Glomerular visceral epithelial cell (primary cell): ENCODE results near the gene SYNPO2L.

Source experiments
- DNase-seq: peaks from one replicate; pipeline ENCODE4 v3.0.0-alpha.2; 2016; ENCODE audit errors: extremely low spot score

Gene SYNPO2L

DNA sequence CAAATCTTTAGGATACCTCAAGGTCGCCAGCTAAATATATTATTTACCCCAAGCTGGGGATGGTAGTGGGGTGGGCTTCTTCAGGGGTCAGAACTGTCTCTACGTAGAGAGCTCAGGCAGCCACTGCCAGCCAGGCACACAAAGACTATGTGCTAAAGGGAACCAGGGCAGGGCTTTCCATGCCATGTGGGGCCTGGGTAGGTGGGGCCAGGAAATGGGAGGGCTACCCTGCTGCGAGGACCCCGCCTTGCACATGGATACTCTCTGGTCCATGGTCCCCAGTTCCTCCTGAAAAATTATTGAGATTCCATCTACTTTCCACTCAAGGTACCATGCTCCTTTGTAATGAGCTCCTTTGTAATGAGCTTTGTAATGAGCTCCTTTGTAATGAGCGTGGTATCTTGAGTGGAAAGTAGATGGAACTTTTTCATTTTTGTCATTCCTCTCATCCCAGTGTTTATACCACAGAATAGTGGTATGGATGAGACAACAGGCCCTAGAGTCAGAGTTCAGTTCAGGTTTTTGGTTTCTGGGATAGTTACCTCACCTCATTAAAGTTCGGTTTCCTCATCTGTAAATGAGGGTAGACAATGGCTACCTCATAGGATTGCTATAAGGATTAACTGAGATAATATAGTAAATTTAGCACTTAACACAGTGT is 5.8 kb downstream of the SYNPO2L start:
- DNase-seq = no peak

DNA sequence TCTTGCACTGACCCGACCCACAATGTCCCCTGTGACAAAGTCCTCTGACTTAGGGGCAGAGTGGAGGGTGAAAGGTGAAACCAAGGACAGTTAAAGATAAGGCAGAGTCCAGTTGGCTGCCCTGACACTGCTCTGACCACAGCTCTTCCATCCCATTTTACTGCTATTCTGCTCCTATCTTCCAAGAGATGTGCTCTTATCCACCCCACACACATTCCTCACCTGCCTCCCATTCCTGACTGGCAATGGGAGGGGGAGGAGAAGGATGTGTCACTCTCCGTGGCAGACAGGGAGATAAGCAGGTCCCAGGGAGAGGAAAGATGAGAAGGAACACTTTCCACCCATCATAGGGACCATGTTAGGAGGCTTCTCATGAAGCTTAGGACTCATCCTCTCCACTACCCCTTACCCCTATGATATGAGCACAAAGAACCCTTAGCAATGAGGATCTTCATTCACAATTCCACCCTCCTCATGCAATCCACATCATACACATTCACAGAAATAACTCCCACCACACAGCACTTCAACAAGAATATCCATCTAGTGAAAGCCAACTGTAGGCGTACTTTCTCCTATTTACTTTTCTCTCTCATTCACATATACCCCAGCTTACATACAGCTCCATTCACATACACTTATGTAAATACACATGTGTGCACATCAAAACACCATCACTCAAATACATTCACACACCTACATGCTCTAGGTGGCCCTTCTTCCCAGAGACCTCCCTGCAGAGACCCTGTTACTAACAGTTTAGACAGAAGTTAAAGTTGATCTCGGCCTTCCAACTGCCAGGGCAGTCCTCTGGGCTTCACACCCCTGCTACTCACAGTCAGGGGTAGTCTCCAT is 6.6 kb downstream of the SYNPO2L start:
- DNase-seq = peak; percentile 21

DNA sequence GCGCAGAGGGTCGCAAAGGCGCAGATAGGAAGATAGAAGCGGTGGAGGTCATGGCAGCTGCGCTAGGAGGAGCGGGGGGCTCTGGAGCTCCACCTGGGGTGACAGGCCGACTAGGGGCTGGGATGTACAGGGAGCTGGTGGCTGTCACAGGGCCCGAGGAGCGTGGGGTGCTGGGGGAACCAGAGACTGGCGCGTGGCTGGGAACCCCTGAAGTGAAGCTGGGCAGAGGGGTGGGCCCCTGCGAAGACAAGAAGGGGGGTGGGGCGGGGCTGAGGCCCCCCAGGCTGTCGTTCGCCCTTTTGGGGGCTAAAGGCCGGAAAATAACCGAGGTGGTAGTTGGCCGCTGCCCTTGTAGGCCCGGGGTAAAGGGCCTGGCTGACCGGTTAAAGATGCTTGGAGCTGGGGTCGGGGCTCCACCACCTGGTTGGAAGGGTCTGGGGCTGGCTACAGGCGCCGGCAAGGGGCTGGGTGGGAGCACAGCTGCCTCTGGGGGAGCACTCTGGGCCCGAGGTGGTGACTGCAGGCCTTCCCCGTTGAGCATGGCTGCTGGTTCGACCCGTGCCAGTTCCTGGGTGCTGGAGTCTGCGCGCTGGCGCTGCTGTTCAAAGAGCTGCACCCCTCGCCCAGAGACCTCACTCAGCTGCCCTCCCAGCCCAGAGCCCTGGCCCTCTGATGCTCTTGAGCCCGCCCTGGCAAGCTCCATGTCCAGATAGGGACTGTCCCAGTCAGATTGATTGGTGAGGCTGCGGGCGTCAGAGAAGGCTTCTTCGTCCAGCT is 7.8 kb downstream of the SYNPO2L start:
- no peak for DNase-seq

- no peak for DNase-seq
These were observed 8.5 kb downstream of the SYNPO2L start for GRCh38 chr10:73647211-73647874.

DNA sequence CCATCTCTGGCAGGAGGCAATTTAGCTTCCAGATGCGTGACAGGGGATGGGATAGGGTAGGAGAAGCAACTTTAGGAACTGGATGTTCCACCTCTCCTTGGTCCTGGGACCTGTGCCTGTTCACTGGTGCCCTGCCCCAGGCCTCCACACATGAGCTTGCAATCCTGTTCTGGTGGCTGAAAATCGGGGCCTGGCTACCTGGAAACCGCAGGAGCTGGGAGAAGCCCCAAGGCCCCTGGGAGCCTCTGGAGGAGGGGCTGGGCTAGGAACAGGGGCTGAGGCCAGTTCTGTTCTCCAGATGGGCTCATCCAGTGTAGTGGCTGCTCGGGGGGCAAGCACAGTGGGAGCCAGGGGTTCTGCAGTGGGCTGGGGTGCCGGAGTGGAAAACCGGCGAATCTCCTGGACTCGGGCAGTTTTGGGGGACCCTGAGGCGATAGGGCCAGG is 9.2 kb downstream of the SYNPO2L start:
- DNase-seq = no peak

DNA sequence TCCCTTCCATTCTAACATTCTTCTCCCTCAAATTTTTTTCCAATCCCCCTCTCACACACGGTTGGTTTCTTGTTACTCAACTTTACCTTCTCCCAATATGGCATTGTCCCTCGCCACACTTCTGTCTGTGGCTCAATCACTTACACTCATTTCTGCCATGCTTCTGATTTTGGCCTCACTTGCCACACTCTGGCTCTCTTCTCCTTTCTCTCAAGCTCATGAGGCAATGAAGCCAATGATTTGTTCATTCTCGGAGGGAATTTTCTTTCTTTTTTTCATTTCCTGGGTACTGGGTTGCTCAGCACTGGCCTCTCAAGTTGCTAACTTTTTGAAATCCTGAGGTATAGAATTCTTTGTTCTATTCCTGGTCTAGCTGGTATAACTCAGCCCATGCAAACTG is 10.6 kb downstream of the SYNPO2L start:
- DNase-seq = no peak

DNA sequence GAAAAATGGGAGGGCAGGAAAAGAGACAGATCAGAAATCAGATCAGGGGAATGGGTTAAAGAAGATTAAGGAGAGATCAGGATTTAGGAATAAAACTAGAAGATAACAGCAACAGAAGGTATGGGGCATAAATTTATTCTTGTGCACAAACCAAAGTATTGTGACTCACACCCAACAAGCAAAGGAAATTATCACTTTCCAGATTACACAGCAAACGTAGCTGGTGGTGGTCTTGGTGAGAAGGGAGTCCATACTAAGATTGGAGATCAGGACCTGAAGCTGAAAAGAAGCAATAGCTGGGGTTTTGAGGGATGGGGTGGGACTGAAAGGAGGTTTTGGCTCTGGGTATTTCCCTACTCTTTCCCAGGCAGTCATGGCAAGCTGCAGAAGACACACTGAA is 11.1 kb downstream of the SYNPO2L start:
- DNase-seq = no peak

GRCh38 chr10:73644015-73644743 is 11.7 kb downstream of the SYNPO2L start:
- DNase-seq = peak; percentile 72

- DNase-seq = no peak
These were observed 12.5 kb downstream of the SYNPO2L start for GRCh38 chr10:73643362-73643761.

GRCh38 chr10:73641328-73642060 is 14.3 kb downstream of the SYNPO2L start, which contains the start of gene MYOZ1:
MYOZ1 (minus strand) TSS chr10:73641474; CDS start chr10:73640017, 1,457 bp downstream.
- no peak for DNase-seq

GRCh38 chr10:73639286-73639685 is 16.5 kb downstream of the SYNPO2L start:
- DNase-seq = no peak

GRCh38 chr10:73635781-73636180 is 20.0 kb downstream of the SYNPO2L start:
- no peak for DNase-seq

DNA sequence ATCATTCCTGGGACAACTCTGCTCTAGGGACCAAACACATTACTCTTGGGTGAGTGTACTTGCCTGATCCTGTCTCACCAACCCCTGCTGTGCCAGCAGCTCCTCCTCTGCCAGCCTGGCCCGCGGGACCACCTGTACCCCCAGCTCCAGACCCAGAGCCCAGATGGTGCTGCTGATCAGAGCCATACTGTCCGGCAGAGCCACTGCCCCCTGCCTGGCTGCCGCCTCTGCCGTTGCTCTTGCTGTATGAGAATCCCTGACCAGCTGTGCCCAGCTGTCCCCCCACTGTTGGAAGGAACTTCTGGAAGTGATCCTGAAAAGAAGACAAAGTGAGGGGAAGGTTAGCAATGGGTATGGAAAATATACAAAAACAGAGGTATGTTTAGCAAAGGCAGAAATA is 21.4 kb downstream of the SYNPO2L start:
- no peak for DNase-seq

DNA sequence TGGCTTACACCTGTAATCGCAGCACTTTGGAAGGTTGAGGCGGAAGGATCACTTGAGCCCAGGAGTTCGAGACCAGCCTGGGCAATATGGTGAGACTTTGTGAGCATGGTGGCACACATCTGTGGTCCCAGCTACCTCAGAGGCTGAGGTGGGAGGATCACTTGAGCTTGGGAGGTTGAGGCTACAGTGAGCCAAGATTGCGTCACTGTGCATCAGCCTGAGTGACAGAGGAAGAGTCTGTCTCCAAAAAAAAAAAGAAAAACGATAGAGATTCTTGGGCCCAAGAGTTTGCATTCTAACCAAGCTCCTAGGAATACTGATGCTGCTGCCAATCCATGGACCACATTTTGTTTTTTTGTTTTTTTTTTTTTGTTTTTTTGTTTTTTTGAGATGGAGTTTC is 26.7 kb downstream of the SYNPO2L start:
- DNase-seq = no peak

GRCh38 chr10:73628405-73628804 is 27.4 kb downstream of the SYNPO2L start:
- DNase-seq = no peak

DNA sequence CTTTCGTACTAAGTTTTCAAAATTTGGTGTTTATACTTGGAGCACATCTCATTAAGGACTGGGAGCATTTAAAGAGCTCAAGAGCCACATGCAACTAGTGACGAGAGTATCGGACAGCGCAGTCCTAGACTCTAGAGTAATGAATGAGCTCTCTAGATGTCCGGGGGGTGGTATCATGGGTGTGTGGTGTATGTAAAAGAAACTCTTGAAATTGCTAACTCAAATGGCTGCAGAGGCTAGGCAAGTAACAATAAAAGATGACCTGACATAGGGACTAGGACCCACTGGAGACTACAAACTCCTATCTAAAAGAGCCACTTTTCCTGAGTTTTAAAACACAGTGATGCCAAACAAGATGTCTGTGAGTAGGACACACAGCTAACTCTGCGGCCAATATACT is 28.5 kb downstream of the SYNPO2L start:
- DNase-seq = no peak

DNA sequence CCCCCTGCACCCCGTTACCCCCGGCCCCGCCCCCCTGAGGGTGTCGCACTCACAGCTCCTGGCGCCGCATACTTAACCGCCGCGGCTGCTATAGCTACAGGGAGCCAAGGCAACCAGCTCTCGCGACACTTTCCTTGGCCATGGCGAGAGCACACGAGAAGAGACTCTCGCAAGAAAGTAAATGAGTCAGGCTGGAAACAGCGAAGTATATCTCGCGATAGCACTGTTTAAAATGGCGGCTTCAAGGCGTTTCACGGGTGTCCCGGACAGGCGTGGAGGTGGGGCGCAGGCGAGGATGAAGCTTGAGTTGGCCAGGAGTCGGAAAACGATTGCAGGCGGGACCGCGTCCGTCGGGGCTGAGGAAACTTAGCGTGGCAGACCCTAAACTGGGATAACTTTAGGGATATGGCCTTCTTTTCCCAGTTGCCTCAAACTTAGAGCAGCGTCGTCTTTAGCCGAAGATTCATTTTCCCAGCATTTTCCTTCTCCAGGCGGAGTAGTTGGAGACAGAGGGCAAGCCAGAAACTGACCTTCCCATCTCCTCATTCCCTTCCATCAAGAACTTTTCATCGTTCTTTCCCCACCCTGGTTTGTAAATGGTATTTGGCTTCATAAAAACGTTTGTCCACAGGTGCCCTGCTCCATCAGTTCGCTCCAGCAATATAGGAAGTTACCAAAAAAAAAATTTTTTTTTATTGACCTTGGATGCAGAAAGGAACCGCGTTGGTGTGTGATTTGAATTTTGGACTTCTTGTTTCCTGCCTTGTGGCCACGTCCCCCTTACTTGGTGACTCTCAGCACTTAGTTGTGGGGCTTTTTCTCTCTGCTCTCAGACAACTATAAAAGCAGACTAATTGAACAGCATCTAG is 29.7 kb downstream of the SYNPO2L start:
- DNase-seq = peak; percentile 97

DNA sequence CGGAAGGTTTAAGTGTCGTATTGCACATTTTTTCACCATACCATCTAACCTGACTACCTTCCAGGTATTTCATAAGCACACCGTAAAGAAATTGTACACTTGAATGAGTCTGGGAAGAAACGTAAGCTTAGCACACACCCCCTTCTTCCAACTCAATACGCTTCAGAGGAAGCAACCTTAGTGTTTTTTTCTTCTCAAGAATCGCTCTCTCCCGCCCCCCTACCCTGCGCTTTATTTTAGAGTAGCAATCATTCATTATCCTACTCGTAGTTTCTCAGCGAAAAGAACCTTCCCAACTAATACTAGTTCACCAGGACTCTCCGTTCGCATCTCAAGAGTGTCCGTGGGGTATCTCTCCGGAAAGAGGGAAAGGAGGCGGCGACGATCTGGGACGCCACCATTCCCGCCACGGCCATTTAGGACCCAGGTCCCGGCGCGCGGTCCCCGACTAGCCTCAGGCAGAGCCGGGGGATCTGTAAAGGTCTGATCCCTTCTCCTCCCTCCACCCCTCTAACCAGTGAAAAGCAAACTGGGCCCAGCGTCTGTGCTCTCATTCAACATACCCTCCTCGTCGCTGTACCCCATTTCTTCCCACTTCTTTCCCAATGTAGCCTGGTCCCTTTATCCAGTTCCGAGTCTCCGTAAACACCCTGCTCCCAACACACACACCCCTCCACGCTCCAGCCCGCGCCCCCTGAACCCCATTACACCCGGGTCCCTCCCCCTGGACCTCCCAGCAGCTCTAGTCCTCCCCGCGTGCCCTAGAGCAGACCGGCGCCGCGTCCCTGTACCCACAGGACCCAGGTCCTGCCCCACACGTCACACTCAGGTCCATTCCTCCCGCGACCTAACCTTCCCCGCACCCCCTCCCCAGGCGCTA is 30.6 kb downstream of the SYNPO2L start:
- DNase-seq = peak; percentile 47
